ENCODE measurements around the gene CDCA8.
A peak's percentile ranks its signal among the peaks of the same experiment; 100 is the strongest.

The CDCA8 gene

DNA sequence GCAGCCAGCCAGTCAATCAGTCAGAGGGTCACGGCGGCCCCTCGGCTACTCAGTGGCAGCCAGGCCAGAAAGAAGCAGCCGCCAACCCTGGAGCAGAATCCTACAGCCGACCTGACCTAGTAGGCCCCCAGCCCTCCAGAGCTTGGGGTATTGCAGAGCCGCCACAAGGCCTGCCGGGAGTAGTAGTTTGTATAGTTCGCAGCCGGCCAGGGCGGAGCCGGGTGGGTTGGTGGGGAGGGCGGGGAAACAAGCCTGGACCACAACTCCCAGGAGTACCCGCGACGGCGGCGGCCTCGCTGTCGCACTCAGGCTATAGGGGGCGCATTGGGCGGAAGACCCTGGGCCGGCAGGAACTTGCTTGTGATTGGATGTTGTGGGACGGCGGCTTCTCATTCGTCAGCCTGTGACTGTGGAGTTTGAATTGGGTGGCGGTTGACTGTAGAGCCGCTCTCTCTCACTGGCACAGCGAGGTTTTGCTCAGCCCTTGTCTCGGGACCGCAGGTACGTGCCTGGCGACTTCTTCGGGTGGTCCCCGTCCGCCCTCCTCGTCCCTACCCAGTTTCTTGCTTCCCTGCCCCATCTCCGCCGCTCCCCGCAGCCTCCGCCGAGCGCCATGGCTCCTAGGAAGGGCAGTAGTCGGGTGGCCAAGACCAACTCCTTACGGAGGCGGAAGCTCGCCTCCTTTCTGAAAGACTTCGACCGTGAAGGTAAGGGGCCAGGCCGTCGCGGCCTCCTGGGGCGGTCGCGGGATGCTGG lies at the start of gene CDCA8:
CDCA8 (plus strand) TSS at position 439 of the 756 bp plus-strand sequence; CDS start at position 614, 175 bp downstream.
- intact Hi-C loops (cut with DNase I) = loop anchor here (2.0 to 5.0 kb wide), 3 partner anchors 115 to 167 kb away; partner anchors contain the start of genes C1orf122, MTF1, SNIP1 and YRDC

DNA sequence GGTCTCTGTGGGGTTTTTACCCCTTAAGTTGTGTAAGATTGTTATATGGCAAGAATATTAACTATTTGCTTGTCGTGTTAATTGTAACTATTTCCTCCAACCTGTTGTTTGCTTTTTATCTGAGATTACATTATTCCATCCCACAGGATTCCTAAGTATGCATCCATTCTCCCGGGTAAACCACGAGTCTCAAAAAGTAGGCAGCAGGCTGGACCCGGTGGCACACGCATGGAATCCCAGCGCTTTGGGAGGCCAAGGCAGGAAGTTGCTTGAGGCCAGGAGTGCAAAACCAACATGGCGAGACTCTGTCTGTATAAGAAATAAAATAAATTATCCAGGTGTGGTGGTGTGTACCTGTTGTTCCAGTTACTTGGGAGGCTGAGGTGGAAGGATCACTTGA lies 45.0 kb upstream of the CDCA8 start:
- no peak for DNase-seq
- intact Hi-C loops (cut with DNase I) = no loop called here

More for the DNA sequence above, at the start of gene CDCA8:
- DNase-seq = peak; percentile 98 to 100 (median 99)

DNA sequence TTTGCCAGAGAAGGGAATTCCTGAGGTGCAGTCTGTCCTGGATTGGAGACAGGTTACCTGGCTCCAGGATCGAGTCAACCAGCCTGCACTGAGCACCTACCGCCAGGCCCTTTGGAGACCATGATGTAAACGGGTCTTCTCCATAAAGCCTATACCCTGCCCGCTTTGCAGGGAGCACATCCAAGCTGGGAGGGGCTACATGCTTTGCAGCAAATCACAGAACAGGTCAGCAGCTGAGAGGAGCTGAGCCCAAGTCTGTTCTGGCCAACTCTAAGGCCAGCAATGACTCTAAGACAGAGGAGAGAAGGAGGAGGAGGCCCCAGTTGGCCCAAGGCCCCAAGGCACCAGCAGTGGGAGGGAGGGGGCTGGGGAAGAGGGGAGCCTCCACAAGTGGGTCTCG lies 42.1 kb upstream of the CDCA8 start:
- intact Hi-C loops (cut with DNase I) = no loop called here
- peak in 1 of 10 donors; percentile 45 for DNase-seq

DNA sequence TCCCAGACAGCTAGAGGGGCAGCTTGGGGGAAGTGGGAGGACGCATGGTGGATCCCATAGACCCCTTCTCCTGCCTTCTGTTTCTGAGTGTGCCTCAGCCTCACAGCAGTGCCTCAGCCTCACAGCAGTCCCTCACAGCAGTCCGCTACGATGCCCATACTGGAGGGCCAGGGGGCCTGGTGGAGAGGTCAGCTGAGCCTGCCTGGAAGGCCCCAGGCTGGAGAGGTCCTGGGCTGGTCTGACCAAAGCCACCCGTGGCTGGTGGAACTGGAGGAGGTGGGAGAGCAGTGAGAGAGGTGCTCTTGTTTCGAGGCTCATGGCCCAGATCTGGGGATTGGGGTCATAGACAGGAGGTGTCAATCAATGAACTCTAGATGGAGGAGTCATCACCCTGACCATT lies 41.6 kb upstream of the CDCA8 start:
- intact Hi-C loops (cut with DNase I) = no loop called here
- DNase-seq = peak in 1 of 10 donors; percentile 73

DNA sequence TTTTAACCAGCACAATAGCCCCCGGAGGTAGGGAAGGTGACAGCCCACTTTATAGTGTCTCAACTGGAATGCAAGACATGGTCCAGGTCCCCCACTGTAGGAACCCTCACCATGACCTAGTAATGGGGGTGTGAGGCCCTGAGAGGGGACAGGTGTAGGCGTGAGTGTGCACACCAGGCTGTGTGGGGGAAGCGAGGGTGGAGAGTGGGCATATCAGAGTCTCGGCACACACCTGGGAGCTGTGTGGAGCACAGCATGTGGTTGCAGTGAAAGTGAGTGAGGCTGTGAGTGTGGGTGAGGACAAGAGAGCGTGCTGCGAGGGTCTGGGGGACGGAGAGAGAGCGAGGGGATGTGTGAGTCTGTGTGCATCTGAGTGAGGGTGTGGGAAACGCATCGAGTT lies 40.5 kb upstream of the CDCA8 start:
- intact Hi-C loops (cut with DNase I) = no loop called here

DNA sequence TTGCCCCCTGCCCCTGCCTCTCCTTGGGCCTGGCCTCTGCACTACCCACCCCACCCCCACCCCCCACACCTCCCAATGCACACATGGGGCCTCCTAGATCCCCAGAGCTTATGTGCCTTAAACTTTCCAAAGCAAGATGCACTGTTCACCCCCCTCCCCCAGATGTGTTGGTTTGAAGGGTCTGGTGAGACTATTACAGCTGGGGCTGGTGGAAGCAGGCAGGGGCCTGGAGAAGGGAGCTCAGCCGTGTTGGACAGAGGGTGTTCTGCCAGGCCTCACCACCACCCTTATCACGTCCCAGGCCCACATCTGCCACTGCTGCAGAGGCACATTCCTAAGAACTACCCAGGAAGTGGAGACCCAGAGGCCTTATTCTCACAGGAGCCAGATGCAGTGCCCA lies 39.3 kb upstream of the CDCA8 start:
- intact Hi-C loops (cut with DNase I) = no loop called here
- DNase-seq = peak in 2 of 10 donors; percentile 6 to 52

More for the DNA sequence above, 40.5 kb upstream of the CDCA8 start:
- DNase-seq = peak in 1 of 10 donors; percentile 49

DNA sequence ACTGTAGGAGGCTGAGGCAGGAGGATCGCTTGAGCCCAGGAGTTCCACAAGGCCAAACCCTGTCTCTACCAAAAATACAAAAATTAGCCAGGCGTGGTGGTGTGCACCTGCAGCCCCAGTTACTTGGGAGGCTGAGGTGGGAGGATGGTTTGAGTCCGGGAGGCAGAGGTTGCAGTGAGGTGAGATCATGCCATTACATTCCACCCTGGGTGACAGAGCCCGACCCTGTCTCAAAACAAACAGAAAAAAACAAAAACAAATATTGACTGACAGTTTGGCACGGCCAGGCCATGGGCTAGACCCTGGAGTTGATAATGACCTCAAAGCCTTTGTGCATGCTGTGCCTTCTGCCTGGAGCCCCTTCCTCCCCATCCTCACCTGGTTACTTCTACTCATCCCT lies 38.4 kb upstream of the CDCA8 start:
- peak in 1 of 10 donors; percentile 19 for DNase-seq
- intact Hi-C loops (cut with DNase I) = no loop called here

DNA sequence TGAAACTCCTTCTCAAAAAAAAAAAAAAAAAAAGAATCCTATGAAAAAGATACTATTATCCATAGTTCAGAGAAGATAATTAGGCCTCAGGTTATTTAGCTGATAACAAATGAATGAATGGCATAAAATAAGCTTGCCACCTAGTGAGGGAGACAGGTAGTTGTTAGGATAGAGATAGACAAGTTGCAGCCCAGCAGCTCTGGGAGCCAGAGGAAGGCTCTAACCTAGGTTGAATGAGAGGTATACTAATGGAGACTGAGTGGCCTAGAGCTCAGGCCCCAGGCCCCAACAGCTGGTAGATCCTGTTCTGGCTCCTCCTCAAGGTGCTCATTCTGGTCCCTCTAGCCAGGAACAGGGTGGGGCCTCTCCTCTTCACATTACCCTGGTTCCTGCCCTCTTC lies 37.0 kb upstream of the CDCA8 start:
- intact Hi-C loops (cut with DNase I) = no loop called here
- no peak for DNase-seq

DNA sequence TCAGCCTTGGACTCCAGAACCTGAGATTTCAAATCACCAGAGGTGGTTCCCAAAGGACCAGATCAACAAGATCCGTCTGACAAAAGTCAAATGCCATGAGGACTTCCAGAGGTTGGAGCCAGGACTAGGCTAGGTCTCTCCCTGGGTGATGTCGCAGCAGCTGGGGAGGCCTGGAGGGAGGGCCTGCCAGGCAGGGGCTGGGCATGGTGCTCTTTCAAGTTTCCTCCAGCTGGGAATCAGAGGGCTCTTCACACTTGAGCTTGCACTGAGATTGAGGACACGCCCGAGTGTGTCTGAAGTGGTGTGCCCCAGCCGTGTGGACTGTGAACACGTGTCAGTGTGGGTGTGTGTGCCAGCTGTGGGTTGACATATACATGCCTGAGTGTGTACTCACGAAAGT lies 36.3 kb upstream of the CDCA8 start:
- intact Hi-C loops (cut with DNase I) = no loop called here
- DNase-seq = peak in 1 of 10 donors; percentile 22

DNA sequence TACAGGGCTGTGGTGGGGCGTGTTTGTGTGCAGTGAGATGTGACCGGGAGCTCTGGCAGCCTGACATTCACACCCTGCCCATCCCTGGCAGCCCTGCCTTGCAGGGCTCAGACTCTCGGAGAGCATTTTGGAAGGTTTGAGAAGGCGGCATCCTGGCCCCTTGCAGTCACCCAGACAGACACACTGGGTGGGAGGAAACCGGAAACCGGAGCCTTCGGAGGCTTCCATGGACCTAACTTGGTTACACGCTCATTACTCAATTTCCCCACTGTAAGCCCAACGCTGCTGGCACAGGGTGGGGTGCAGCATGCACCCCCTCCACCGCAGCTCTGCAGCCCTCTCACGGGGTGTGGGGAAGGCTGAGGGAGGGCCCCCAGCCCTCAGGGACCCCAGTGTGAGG lies 35.4 kb upstream of the CDCA8 start:
- peak in 1 of 10 donors; percentile 69 for DNase-seq

DNA sequence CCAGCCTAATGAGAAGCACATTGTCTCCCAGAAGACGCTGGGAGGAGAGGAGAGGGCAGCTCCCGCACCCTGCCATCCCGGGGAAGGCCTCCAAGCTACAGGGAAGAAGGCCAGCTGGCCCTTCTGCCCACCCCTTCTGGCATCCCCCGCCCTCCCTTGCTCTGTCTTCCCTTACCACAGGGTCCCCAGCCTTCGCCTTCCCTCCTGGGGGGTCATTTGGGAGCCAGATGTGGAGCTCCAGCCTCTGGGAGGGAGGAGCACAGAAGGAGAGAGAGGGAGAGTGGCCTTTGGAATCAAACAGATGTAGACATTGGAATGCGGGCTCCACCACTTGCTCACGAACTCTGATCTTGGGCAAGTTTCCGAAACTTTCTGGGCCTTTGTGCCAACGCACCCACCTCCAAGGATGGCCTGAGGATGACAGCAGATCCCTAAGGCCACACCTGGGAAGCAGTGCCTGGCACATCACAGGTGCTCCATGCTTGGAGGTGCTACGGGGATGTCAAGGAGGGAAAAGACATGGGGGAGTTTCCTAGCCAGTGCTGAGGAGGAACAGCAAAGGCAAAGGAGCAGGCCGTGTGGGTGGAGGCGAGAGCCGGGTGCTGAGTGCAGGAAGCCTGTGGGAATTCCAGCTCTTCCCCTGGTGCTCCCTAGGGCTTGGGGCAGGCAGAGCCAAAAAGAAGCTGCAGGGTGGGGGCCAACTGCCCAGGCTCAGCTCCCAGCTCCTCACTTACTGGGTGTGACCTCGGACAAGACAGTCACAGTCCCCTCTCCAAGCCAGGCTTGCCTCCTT lies 34.5 kb upstream of the CDCA8 start:
- intact Hi-C loops (cut with DNase I) = no loop called here
- peak in 1 of 10 donors; percentile 50 for DNase-seq

More for the DNA sequence above, 35.4 kb upstream of the CDCA8 start:
- intact Hi-C loops (cut with DNase I) = no loop called here

DNA sequence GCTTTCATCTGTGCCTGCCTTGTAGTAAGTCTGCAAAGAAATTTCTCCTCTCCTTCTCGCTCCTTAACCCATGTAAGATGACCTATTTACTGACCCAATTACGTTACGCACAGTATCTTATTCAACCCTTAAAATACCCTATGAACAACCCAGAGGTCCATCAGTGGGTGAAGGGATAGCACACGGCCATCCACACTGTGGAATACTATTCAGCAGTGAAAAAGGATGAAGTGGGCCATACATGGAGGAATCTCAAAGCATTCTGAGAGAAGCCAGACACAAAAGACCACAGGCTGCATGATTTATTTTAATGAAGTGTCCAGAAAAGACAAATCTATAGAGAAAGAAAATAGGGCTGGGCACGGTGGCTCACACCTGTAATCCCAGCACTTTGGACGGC lies 33.8 kb upstream of the CDCA8 start:
- no peak for DNase-seq
- intact Hi-C loops (cut with DNase I) = no loop called here

DNA sequence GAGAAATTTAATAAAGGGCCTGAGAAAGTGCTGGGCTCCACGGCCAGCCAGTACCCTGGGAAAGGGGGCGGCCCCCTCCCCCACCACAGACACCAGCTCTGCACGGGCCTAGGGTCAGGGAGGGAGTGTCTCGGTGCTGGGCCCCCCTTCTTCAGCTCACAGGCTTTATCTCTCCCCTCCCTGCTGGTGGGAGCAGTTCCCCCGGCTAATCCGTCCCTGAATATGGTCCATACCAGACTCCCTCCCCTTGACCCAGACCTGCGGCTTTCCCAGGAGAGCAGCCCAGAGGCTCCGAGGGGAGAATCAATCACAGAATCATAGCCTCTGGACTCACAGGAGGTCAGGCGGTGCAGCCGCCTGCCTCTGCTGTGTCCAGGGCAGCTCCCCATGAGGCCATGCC lies 31.7 kb upstream of the CDCA8 start:
- peak in 1 of 10 donors; percentile 20 for DNase-seq
- intact Hi-C loops (cut with DNase I) = no loop called here

DNA sequence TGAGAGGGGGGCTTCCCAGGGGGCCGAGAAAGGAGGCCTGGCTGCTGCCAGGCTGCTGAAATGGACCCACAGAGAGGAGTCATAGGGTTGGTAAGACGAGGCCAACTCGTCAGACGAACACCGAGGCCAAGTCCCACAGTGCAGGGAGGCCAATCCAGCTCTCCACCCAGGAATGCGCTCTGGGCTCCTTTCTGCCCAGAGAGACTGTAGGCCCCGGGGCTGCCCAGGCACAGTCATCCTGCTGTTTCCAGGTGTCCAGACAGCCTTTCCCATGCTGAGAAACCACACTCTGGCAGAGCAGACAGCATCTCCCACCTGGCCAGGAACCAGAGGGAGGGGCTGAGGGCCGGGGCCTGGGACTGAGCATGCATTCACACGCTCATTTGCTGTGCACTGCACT lies 30.9 kb upstream of the CDCA8 start:
- intact Hi-C loops (cut with DNase I) = no loop called here
- DNase-seq = peak in 2 of 10 donors; percentile 38 to 42

DNA sequence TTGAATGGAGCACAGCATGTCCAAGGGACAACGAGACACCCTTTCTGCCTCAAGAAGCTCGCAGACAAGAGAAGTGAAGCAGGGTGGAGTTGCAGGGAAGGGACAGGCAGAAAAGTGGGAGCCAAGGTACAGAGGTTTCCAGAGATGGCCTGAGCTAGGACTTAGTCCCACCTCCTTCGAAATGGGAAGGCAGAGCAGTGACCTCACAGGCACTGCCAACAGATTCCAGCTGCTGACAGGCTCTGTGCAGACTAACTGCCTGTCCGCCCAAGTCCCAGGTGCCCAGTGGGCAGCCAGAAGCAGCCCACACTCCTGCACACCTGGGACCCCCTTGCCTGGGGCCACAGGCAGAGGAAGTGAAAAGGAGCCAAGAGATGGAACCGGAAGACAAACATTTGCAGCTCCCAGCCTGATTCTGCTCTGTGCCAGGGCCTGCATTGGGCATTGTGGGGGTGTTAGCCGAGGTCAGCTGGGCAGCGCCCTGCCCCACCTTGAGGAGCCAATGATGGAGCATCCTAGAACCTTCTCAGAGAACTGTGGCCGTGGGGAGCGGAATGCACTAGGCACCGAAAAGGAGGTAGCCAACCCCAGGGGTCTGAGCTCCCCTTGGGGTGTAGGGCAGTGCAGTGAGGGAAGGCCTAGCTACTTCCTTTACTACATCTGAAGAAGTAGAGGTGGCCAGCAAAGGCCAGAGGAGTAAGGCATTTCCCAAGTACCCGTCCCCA lies 30.1 kb upstream of the CDCA8 start:
- intact Hi-C loops (cut with DNase I) = no loop called here

DNA sequence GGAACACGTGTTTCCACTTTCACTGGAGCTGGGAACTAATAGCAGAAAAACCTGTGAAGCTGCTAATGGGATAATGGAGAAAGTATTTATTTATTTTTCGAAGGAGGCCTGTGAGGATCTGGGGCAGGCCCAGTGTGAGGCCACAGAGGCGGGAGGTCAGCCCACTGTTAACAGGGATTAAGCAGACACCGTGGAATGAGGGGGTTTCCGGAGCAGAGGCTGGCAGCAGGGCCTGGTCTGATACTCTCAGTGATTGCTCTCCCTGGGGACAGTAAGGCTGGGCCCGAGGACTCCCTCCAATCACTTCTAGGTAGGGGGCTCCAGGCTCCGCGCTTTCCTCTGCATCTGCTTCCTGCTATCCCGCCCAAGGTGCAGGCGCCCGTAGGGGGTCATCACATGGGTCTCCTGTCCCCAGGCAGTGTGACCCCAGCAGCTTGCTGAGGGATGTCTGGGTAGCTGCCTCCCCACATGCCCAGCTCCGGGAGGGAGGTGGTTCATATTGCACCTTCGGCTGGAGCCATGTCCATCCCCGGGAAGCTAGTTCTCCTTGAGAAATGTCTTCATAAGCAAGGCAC lies 28.8 kb upstream of the CDCA8 start:
- peak in 2 of 10 donors; percentile 35 to 55 for DNase-seq

More for the DNA sequence above, 30.1 kb upstream of the CDCA8 start:
- DNase-seq = peak in 2 of 10 donors; percentile 36 to 53

DNA sequence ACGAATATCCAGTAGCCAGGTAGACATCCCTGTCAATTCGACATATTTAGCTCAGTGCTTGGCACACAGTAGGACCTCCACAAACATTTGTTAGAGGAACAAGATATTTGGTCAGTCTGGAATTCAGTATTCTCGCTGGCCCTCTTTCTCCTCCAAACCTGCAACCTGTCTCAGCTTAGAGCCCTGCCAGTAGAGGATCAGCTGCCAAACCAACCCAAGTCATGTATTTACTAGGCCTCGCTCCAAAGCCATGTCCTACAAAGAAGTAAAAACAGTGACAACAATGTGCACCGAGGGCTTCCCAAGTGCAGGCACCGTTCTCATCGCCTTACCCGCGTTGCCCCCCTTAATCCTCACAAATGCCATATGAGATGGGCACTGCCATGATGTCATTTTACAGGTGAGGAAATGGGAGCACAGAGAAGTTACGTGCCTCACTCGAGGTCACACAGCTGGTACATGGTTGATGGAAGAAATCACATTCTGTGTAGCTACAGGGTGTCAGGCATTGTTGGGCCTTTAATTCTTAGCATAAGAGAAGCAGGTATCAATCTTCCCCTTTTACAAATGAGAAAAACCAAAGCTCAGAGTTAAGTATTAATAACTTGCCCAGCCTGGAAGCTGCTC lies 26.0 kb upstream of the CDCA8 start:
- intact Hi-C loops (cut with DNase I) = no loop called here
- DNase-seq = peak in 1 of 10 donors; percentile 35

More for the DNA sequence above, 28.8 kb upstream of the CDCA8 start:
- intact Hi-C loops (cut with DNase I) = no loop called here

DNA sequence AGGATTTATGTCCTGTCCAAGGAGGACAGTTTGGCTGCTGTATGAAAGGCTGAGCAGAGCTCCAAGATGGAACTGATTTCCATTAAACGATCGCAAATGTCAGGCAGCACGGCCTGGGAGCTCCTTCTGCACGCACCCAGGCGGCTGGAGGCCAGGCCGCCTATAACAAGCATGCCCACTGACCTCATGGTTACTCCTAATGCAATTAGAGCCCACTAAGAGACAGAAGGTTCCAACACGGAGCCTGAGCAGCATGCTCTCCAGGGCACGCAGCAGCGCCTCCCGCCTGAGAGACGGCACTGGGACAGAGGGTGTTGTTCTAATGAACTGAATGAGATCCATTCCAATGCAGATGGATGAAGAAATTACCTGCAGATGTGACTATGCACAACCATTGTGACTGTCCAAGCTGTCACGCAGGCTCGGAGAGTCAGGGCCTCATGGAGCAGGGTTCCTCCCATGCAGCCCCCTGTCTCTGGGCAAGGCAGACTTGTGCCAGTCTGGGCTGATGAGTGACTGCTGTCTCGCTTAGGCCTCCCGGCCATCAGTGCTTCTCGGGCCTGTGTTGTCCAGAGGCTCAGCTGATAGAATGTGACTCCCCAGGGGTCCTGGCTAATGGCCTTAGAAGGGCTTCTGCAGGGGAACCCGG lies 25.2 kb upstream of the CDCA8 start:
- intact Hi-C loops (cut with DNase I) = no loop called here
- peak in 1 of 10 donors; percentile 46 for DNase-seq

DNA sequence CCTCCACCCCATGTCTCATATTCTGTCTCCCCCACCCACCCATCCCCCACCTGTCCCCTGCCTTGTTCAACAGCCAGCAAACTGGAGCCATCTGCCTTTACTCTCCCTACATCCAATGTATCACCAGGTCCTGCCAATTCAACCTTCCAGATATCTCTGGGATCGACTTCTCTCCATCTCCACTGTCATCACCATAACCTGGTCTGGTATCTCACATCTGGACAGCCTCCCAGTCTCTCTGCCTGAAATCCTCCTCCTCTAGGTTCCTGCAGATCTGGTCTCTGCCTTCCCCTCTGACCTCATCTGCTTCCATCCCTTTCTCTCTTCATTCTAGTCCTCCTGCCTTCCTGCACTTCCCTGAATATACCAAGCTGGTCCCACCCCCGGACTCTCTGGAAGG lies 22.2 kb upstream of the CDCA8 start:
- intact Hi-C loops (cut with DNase I) = loop anchor here (10.0 kb wide), 1 partner anchor 1155 kb away; no protein-coding TSS in a partner anchor
- no peak for DNase-seq
